Measurements from ENCODE around the gene HLA-B.
"Not testable (repeated sequence)": the region's sequence is repeated elsewhere in the genome, so short reads cannot be mapped to it uniquely, and the experiment has no call there.

The HLA-B gene

GRCh38 chr6:31379850-31380249, 22.9 kb upstream of the HLA-B start:
- no peak for TF ChIP-seq CTCF (conservative IDR thresholded peaks at IDR 0.05; ENCODE audit: low read length)
- H3K4me3 ChIP-seq (ENCODE audit: low read length), result no peak overlapping the region
- DNase-seq (ENCODE audit: low read depth), result no peak

GRCh38 chr6:31378721-31379103, 21.7 kb upstream of the HLA-B start:
- no peak for TF ChIP-seq CTCF (conservative IDR thresholded peaks at IDR 0.05; ENCODE audit: low read length)
- H3K4me3 ChIP-seq (ENCODE audit: low read length), result no peak overlapping the region
- DNase-seq (ENCODE audit: low read depth), result no peak

GRCh38 chr6:31378062-31378720, 21.2 kb upstream of the HLA-B start:
- no peak overlapping the region for H3K4me3 ChIP-seq (ENCODE audit: low read length)
- no peak for TF ChIP-seq CTCF (conservative IDR thresholded peaks at IDR 0.05; ENCODE audit: low read length)
- DNase-seq (ENCODE audit: low read depth), result no peak

- DNase-seq (ENCODE audit: low read depth), result no peak
- no peak for TF ChIP-seq CTCF (conservative IDR thresholded peaks at IDR 0.05; ENCODE audit: low read length)
- H3K4me3 ChIP-seq (ENCODE audit: low read length), result no peak overlapping the region
Observed at GRCh38 chr6:31377029-31377428, 20.1 kb upstream of the HLA-B start.

GRCh38 chr6:31375699-31376098, 18.7 kb upstream of the HLA-B start:
- DNase-seq (ENCODE audit: low read depth), result no peak
- no peak for TF ChIP-seq CTCF (conservative IDR thresholded peaks at IDR 0.05; ENCODE audit: low read length)

GRCh38 chr6:31374118-31374517, 17.1 kb upstream of the HLA-B start:
- not testable (repeated sequence) for H3K4me3 ChIP-seq (ENCODE audit: low read length); DNase-seq (ENCODE audit: low read depth)

More at GRCh38 chr6:31375699-31376098, 18.7 kb upstream of the HLA-B start:
- no peak overlapping the region for H3K4me3 ChIP-seq (ENCODE audit: low read length)

- no peak overlapping the region for H3K4me3 ChIP-seq (ENCODE audit: low read length)
- TF ChIP-seq CTCF (conservative IDR thresholded peaks at IDR 0.05; ENCODE audit: low read length), result no peak
- no peak for DNase-seq (ENCODE audit: low read depth)
Observed at GRCh38 chr6:31368461-31368860, 11.5 kb upstream of the HLA-B start.

All from AG10803 (cell line).